Measurements from ENCODE around the gene ADAD2. TPM values are rescaled to one million over a fixed set of nuclear protein-coding genes. Genes with fewer than 3 reads are reported as not detected.

The ADAD2 gene
- total and polyA plus RNA-seq, 4 donors, result 0.14 to 0.44 (median 0.33) TPM; not detected in 1

GRCh38 chr16:84178892-84179611, 11.9 kb upstream of the ADAD2 start:
- H3K36me3 ChIP-seq (ENCODE audit: control insufficient read depth in 4 of 4, insufficient read depth in 3 of 4, low read depth in 1 of 4, low read length in 3 of 4), result peaks cover 9 to 53% (median 17%) of the 10 kb centered on the region in 4 donors
- TF ChIP-seq SP1 (IDR thresholded peaks at IDR 0.05) (no peak), CTCF (IDR thresholded peaks at IDR 0.05; ENCODE audit: low read depth, low read length, missing input control) (no peak), RXRA (IDR thresholded peaks at IDR 0.05) (no peak), RAD21 (IDR thresholded peaks at IDR 0.05) (no peak), JUND (IDR thresholded peaks at IDR 0.05) (no peak), ATF3 (IDR thresholded peaks at IDR 0.05) (no peak), TAF1 (conservative IDR thresholded peaks at IDR 0.05) (no peak)
- H3K27ac ChIP-seq (ENCODE audit: low read depth in 1 of 2, low read length in 2 of 2), result no peak overlapping the region
- H3K9me3 ChIP-seq (ENCODE audit: control insufficient read depth in 4 of 4, low read length in 3 of 4), result no peaks in the 10 kb centered on the region
- H3K4me1 ChIP-seq (ENCODE audit: control insufficient read depth in 4 of 4, insufficient read depth in 4 of 4, low read length in 3 of 4), result peaks cover 0 to 23% (median 13%) of the 10 kb centered on the region in 4 donors
- H3K4me3 ChIP-seq (ENCODE audit: low read depth in 1 of 3, low read length in 3 of 3), result no peak overlapping the region
- no peak for DNase-seq (ENCODE audit: low spot score)
- H3K9ac ChIP-seq (ENCODE audit: low read depth in 1 of 2, low read length in 2 of 2), result no peak overlapping the region
- no peaks in the 10 kb centered on the region for H3K27me3 ChIP-seq (ENCODE audit: control insufficient read depth in 4 of 4, insufficient read depth in 4 of 4, low read length in 3 of 4)
- WGBS, result 94% methylated on average over 28 of the region's 28 CpGs

- no peak overlapping the region for H3K4me3 ChIP-seq (ENCODE audit: low read depth in 1 of 3, low read length in 3 of 3)
- 90% methylated on average over 33 of the region's 33 CpGs for WGBS
- peaks cover 9 to 53% (median 19%) of the 10 kb centered on the region in 4 donors for H3K36me3 ChIP-seq (ENCODE audit: control insufficient read depth in 4 of 4, insufficient read depth in 3 of 4, low read depth in 1 of 4, low read length in 3 of 4)
- no peaks in the 10 kb centered on the region for H3K9me3 ChIP-seq (ENCODE audit: control insufficient read depth in 4 of 4, low read length in 3 of 4)
- TF ChIP-seq TAF1 (conservative IDR thresholded peaks at IDR 0.05) (no peak), SP1 (IDR thresholded peaks at IDR 0.05) (no peak), FOXA2 (IDR thresholded peaks at IDR 0.05) (no peak), CTCF (IDR thresholded peaks at IDR 0.05; ENCODE audit: low read depth, low read length, missing input control) (no peak), RAD21 (IDR thresholded peaks at IDR 0.05) (no peak), ATF3 (IDR thresholded peaks at IDR 0.05) (no peak)
- no peak for DNase-seq (ENCODE audit: low spot score)
- H3K4me1 ChIP-seq (ENCODE audit: control insufficient read depth in 4 of 4, insufficient read depth in 4 of 4, low read length in 3 of 4), result peaks cover 0 to 27% (median 13%) of the 10 kb centered on the region in 4 donors
- no peak overlapping the region for H3K27ac ChIP-seq (ENCODE audit: low read depth in 1 of 2, low read length in 2 of 2)
- H3K9ac ChIP-seq (ENCODE audit: low read depth in 1 of 2, low read length in 2 of 2), result no peak overlapping the region
- no peaks in the 10 kb centered on the region for H3K27me3 ChIP-seq (ENCODE audit: control insufficient read depth in 4 of 4, insufficient read depth in 4 of 4, low read length in 3 of 4)
Measured at GRCh38 chr16:84179612-84180320, 11.2 kb upstream of the ADAD2 start.

GRCh38 chr16:84180519-84181140, 10.3 kb upstream of the ADAD2 start:
- H3K4me1 ChIP-seq (ENCODE audit: control insufficient read depth in 4 of 4, insufficient read depth in 4 of 4, low read length in 3 of 4), result peaks cover 0 to 27% (median 11%) of the 10 kb centered on the region in 4 donors
- no peak overlapping the region for H3K27ac ChIP-seq (ENCODE audit: low read depth in 1 of 2, low read length in 2 of 2)
- H3K36me3 ChIP-seq (ENCODE audit: control insufficient read depth in 4 of 4, insufficient read depth in 3 of 4, low read depth in 1 of 4, low read length in 3 of 4), result peaks cover 9 to 53% (median 19%) of the 10 kb centered on the region in 4 donors
- no peaks in the 10 kb centered on the region for H3K27me3 ChIP-seq (ENCODE audit: control insufficient read depth in 4 of 4, insufficient read depth in 4 of 4, low read length in 3 of 4)
- H3K9me3 ChIP-seq (ENCODE audit: control insufficient read depth in 4 of 4, low read length in 3 of 4), result no peaks in the 10 kb centered on the region
- WGBS, result 92% methylated on average over 21 of the region's 21 CpGs
- DNase-seq (ENCODE audit: low spot score), result no peak
- no peak overlapping the region for H3K4me3 ChIP-seq (ENCODE audit: low read depth in 1 of 3, low read length in 3 of 3)
- no peak overlapping the region for H3K9ac ChIP-seq (ENCODE audit: low read depth in 1 of 2, low read length in 2 of 2)
- TF ChIP-seq MAX (IDR thresholded peaks at IDR 0.05) (no peak), JUND (IDR thresholded peaks at IDR 0.05) (no peak), TAF1 (conservative IDR thresholded peaks at IDR 0.05) (no peak), YY1 (IDR thresholded peaks at IDR 0.05) (no peak), GABPA (IDR thresholded peaks at IDR 0.05 in 1 of 2, conservative IDR thresholded peaks at IDR 0.05 in 1 of 2) (no peak), EGR1 (IDR thresholded peaks at IDR 0.05; ENCODE audit: low read depth in 2 of 2) (no peak), FOXA1 (IDR thresholded peaks at IDR 0.05) (no peak), CTCF (IDR thresholded peaks at IDR 0.05; ENCODE audit: low read depth, low read length, missing input control) (no peak), RXRA (IDR thresholded peaks at IDR 0.05) (no peak), SP1 (IDR thresholded peaks at IDR 0.05) (no peak), HNF4A (conservative IDR thresholded peaks at IDR 0.05) (no peak), NR2F2 (IDR thresholded peaks at IDR 0.05) (no peak)

All from liver (tissue), 9 donors.